Panc1 (cell line): ENCODE measurements around the gene ABHD4. TPM values are rescaled to one million over a fixed set of nuclear protein-coding genes. Genes with fewer than 3 reads are reported as not detected.
A peak's percentile ranks its signal among the peaks of the same experiment; 100 is the strongest.

Experiments used
- ATAC-seq: fragments of 200-7000 bp; cut with Tn5 transposase; 2 replicates; pipeline ENCODE4 v1.9.1; 2020; ENCODE audit warnings: mild to moderate bottlenecking, moderate library complexity
- BruUV-seq: library from RNA; stranded (reverse); fragments of 400-500 nt; replicated peaks from 2 replicates; lab custom pipeline; 2021; lab: Mats Ljungman, UMichigan
- CTCF ChIA-PET: fragments of 300-600 bp; sonication (Branson Sonifier 250); formaldehyde crosslinking; loops from one replicate; lab custom pipeline; 2022; ENCODE audit warnings: antibody characterized with exemption; lab: Charles Lee
- POLR2A ChIA-PET: fragments of 300-600 bp; sonication (Branson Sonifier 250); formaldehyde crosslinking; loops from one replicate; lab custom pipeline; 2022; ENCODE audit warnings: antibody characterized with exemption; lab: Charles Lee
- DNase-seq: peaks from one replicate; pipeline ENCODE4 v3.0.0-alpha.2; 2010; ENCODE audit warnings: low read depth, low spot score
- H3K27ac ChIP-seq: 2 replicates; pipeline ENCODE4 v1.5.1; 2011; ENCODE audit warnings: mild to moderate bottlenecking, low read length, inconsistent platforms
- H3K27me3 ChIP-seq: fragments of 200-500 bp; sonication (Bioruptor generic); 2 replicates; pipeline ENCODE4 v1.6.0; 2014; ENCODE audit warnings: low read length, inconsistent platforms; ENCODE audit not compliant: control insufficient read depth, insufficient read depth
- H3K36me3 ChIP-seq: fragments of 200-500 bp; sonication (Bioruptor generic); 2 replicates; pipeline ENCODE4 v1.5.1; 2014; ENCODE audit warnings: inconsistent platforms, mild to moderate bottlenecking, low read length, moderate library complexity; ENCODE audit not compliant: control insufficient read depth, insufficient read depth
- H3K4me1 ChIP-seq: 2 replicates; pipeline ENCODE4 v1.5.1; 2011; ENCODE audit warnings: inconsistent platforms, mild to moderate bottlenecking, low read length, moderate library complexity; ENCODE audit not compliant: control insufficient read depth, insufficient read depth
- H3K4me3 ChIP-seq, 2 experiments: 2 replicates each; pipeline ENCODE4 v1.5.1; 2011 to 2012; ENCODE audit warnings: low read depth in 2 of 2, low read length in 2 of 2, mild to moderate bottlenecking in 2 of 2, inconsistent platforms in 1 of 2, moderate library complexity in 1 of 2
- H3K9me3 ChIP-seq: fragments of 200-500 bp; sonication (Bioruptor generic); 2 replicates; pipeline ENCODE4 v1.5.1; 2014; ENCODE audit warnings: low read depth, mild to moderate bottlenecking, inconsistent platforms, low read length, moderate library complexity; ENCODE audit not compliant: control insufficient read depth, insufficient read depth
- CTCF ChIP-seq: fragments of 450-650 bp; IDR thresholded peaks from 2 replicates; pipeline ENCODE4 v1.5.1; 2017; ENCODE audit warnings: mild to moderate bottlenecking
- POLR2AphosphoS5 ChIP-seq: IDR thresholded peaks from 2 replicates; pipeline ENCODE4 v1.6.1; 2012; ENCODE audit warnings: mild to moderate bottlenecking, low read depth, low read length, moderate library complexity
- REST ChIP-seq, 2 experiments: IDR thresholded peaks; 2 replicates each; pipeline ENCODE4 v1.6.1; 2011 to 2012; ENCODE audit warnings: low read depth in 2 of 2, control low read depth in 1 of 2, low read length in 1 of 2, mild to moderate bottlenecking in 1 of 2, moderate library complexity in 1 of 2; ENCODE audit not compliant: insufficient read depth in 1 of 2
- SIN3A ChIP-seq: IDR thresholded peaks from 2 replicates; pipeline ENCODE4 v1.6.1; 2012; ENCODE audit warnings: low read depth, mild to moderate bottlenecking, low read length, moderate library complexity, borderline replicate concordance; ENCODE audit not compliant: insufficient read depth
- TCF7L2 ChIP-seq: IDR thresholded peaks from 2 replicates; pipeline ENCODE4 v1.6.1; 2011; ENCODE audit warnings: mild to moderate bottlenecking, low read depth, low read length, inconsistent platforms
- in situ Hi-C: cut with HindIII; loops from 2 replicates; pipeline ENCODE4 v1.10.0; 2016; ENCODE audit warnings: low sequenced_read_pairs, low pct_unique_long_range_greater_than_20kb
- intact Hi-C: fragments of 100-400 bp; cut with micrococcal nuclease; formaldehyde crosslinking; loops from one replicate; pipeline ENCODE4 v1.10.0; 2022; ENCODE audit not compliant: unreplicated experiment
- total RNA-seq: library from RNA; stranded (reverse); gene quantifications from one replicate; pipeline ENCODE4 v1.2.1, GENCODE V29; 2021; ENCODE audit not compliant: unreplicated experiment

Gene ABHD4
- total RNA-seq, 1 experiment from 2014 or later = 5.1 TPM

GRCh38 chr14:22570132-22570949 lies 27.8 kb upstream of the ABHD4 start:
- no peaks in the 10 kb centered on the region for H3K9me3 ChIP-seq
- in situ Hi-C loops = no loop called here
- ATAC-seq (peak; percentile 73), DNase-seq (peak; percentile 59)
- no peaks in the 10 kb centered on the region for H3K4me1 ChIP-seq
- no peak overlapping the region for H3K4me3 ChIP-seq
- no peak for TF ChIP-seq SIN3A
- peak; percentile 76 for TF ChIP-seq CTCF
- TF ChIP-seq TCF7L2 = 0 out of 2 replicates have a peak, but pooled peaks have one; percentile 33
- ChIA-PET CTCF (interaction anchor here (0.6 to 1.0 kb wide), 7 partner anchors 8 to 253 kb away, joined by 3 to 13 read pairs (median 3); no protein-coding TSS in a partner anchor), POLR2A (no interaction called here)
- no peaks in the 10 kb centered on the region for H3K27me3 ChIP-seq
- intact Hi-C loops = loop anchor here (2.0 kb wide), 1 partner anchor 82 kb away; no protein-coding TSS in a partner anchor
- H3K36me3 ChIP-seq = peaks cover 20% of the 10 kb centered on the region
- no peak overlapping the region for H3K27ac ChIP-seq
- no TSS peak for BruUV-seq

DNA sequence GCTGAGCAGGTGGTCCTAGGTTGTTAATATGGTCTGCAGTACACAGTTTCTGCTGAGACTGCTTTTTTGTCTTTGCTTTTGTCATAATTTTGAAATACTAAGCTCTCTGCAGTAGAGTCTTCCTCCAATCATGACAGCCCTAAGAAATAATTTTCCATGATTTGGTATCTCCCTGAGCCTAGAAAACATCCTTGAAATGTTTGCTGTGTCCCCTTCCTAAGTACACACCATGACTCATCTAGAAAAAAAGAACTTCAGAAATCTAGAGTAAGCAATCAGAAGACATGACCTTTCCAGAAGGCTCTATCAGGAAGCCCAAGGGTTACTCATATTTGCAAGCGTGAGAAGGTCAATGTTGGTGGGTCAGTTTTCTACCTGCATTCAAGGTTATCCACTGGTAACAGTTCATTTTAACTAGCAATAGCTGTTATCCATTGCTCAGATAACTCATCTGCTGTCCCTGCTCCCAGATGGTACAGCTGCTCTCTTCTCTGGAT lies 25.5 kb upstream of the ABHD4 start:
- ChIA-PET CTCF (no interaction called here), POLR2A (no interaction called here)
- Histone ChIP-seq H3K9me3 (no peaks in the 10 kb centered on the region), H3K27me3 (no peaks in the 10 kb centered on the region), H3K4me1 (no peaks in the 10 kb centered on the region), H3K27ac (no peak overlapping the region), H3K36me3 (peaks cover 14% of the 10 kb centered on the region), H3K4me3 (no peak overlapping the region)
- no peak for DNase-seq
- in situ Hi-C loops (no loop called here), intact Hi-C loops (no loop called here)
- TF ChIP-seq REST (IDR thresholded peaks at IDR 0.05; ENCODE audit: insufficient read depth in 1 of 2, low read depth in 2 of 2, low read length in 1 of 2) (no peak), TCF7L2 (no peak)
- no peak for ATAC-seq
- BruUV-seq = no TSS peak

GRCh38 chr14:22573804-22574203 lies 24.3 kb upstream of the ABHD4 start:
- DNase-seq (no peak), ATAC-seq (no peak)
- no peaks in the 10 kb centered on the region for H3K9me3 ChIP-seq
- no peak overlapping the region for H3K27ac ChIP-seq
- CTCF ChIA-PET = no interaction called here
- POLR2A ChIA-PET = no interaction called here
- in situ Hi-C loops (no loop called here), intact Hi-C loops (no loop called here)
- H3K27me3 ChIP-seq = no peaks in the 10 kb centered on the region
- no peak for TF ChIP-seq TCF7L2
- TF ChIP-seq POLR2AphosphoS5 = no peak
- no peak for TF ChIP-seq CTCF
- no peak for TF ChIP-seq REST (IDR thresholded peaks at IDR 0.05; ENCODE audit: insufficient read depth in 1 of 2, low read depth in 2 of 2, low read length in 1 of 2)
- no peak for TF ChIP-seq SIN3A
- H3K4me3 ChIP-seq = no peak overlapping the region
- peaks cover 9% of the 10 kb centered on the region for H3K36me3 ChIP-seq
- BruUV-seq = no TSS peak
- H3K4me1 ChIP-seq = no peaks in the 10 kb centered on the region
